T-helper 1 cell treated with Interleukin-12 subunit alpha and Interleukin-12 subunit beta and Interleukin-4 antibody, amounts not matched to agents 30 ng/mL and 1 ng/mL, for 36 hours (primary cell): ENCODE results near the gene TCTN1. TPM values are rescaled to one million over a fixed set of nuclear protein-coding genes. Genes with fewer than 3 reads are reported as not detected.
"Not testable (repeated sequence)": the region's sequence is repeated elsewhere in the genome, so short reads cannot be mapped to it uniquely, and the experiment has no call there.

ENCODE experiments used
- intact Hi-C: fragments of 100-400 bp; cut with micrococcal nuclease; formaldehyde crosslinking; loops from one replicate; pipeline ENCODE4 v1.15.1; 2024
- total RNA-seq: library from RNA; stranded (reverse); gene quantifications from 2 replicates; pipeline ENCODE4 v1.2.3, GENCODE V29; 2022

Gene TCTN1
- total RNA-seq, 1 donor from 2014 or later, result 4.2 TPM

GRCh38 chr12:110627500-110628195 lies 13.7 kb downstream of the TCTN1 start:
- intact Hi-C loops, result no loop called here

DNA sequence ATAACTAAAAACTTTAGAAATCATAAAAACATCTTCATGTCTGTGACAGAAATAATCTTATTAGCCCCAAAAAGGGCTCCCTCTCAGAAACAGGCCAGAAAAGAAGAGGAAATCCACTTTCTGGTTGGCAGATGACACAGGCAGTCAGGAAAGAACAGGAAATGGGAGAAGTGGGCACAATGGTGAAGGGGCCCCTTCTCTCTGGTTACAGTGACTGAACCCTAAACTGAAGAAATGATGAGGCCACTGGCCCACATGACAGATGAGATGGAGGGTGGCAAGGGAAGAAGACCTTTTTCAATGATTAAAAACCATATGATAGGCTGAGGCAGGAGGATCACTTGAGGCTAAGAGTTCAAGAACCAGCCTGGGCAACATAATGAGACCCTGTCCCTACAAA lies 21.1 kb downstream of the TCTN1 start:
- intact Hi-C loops, result no loop called here

DNA sequence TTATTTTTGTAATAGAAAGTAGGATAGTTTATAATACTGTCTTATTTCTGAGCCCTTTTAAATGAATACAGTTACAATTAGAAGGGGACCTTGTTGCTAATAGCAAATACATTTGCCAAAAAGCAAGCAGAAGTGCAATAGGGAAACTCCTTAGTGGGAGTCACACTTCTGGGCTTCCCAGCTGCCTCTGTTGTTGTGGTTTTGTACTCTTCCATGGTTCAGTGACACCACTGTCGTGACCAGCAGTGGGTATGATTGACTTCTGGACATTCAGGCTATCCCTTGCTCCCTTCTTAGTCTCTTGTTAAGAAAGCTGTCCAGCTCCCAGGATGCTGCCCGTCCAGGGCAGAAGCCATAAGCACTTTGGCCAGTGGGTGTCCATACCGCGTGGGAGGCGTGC lies 22.6 kb downstream of the TCTN1 start:
- intact Hi-C loops, result no loop called here

DNA sequence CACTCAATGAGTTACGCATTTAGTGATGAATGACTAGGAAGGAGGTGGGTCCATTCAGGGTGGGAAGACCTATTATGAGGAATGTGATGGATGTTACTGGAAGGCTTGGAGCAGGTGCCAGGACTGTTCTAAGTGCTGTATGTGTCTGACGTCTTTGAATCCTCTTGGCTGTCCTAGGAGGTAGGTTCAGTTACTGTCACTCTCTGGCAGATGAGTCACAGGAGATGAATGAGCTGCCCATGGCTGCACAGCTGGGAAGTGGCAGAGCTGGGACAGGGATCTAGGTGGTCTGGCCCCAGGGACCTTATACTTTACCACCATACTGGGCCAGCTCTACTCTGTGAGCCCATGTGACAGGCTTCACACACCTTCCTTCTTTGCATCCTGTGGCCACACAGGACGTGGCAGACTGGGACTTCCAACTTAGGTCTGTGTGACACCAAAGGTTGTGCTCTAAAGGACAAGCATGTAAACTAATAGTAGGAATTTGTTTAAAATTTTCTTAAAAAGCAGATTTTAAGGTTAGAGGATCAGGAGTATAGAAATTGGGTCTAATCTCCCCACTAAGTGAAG lies 24.0 kb downstream of the TCTN1 start:
- intact Hi-C loops, result no loop called here

DNA sequence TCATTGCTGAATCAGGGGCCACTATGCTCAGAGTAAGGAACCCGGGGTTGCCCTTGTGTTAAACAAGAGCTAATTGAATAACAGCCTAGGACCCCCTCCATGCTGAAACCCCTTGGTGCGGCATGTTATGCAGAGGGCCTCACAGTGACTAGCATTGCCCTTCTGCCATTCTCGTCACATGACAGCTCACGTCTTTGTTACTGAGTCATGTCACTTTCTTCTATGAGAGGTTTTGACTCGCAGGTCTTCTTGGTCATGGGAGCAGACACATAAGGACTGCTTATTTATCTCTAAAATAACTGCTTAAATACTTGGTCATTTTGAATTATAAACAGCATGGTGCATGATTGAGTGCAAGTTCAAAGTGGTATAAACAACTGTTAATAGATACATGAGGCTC lies 24.9 kb downstream of the TCTN1 start:
- intact Hi-C loops, result no loop called here

- intact Hi-C loops, result no loop called here
Measured at GRCh38 chr12:110639336-110640141, 25.6 kb downstream of the TCTN1 start.

- intact Hi-C loops, result no loop called here
Measured at GRCh38 chr12:110640275-110641025, 26.5 kb downstream of the TCTN1 start.

DNA sequence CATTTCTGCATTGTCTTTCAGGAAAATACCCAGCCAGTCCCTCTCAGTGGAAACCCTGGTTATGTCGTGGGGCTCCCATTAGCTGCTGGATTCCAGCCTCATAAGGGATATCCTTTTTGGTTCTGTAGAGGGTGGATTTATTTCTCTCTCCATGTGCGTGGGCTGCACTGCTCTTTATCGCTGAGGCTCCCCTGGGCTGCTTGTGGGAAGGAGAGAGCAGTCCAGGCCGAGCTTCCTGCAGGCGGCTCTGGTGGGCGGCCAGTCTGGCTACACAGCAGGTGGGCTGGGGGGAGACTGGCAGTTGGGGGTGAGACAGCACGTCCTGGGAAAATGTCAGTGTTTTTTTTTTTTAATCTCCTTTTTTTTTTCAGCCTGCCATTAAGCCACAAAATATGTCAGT lies 27.6 kb downstream of the TCTN1 start:
- intact Hi-C loops, result no loop called here

GRCh38 chr12:110647631-110648040 lies 33.7 kb downstream of the TCTN1 start:
- intact Hi-C loops, result no loop called here

- intact Hi-C loops, result no loop called here
Measured at GRCh38 chr12:110649341-110649847, 35.5 kb downstream of the TCTN1 start.

DNA sequence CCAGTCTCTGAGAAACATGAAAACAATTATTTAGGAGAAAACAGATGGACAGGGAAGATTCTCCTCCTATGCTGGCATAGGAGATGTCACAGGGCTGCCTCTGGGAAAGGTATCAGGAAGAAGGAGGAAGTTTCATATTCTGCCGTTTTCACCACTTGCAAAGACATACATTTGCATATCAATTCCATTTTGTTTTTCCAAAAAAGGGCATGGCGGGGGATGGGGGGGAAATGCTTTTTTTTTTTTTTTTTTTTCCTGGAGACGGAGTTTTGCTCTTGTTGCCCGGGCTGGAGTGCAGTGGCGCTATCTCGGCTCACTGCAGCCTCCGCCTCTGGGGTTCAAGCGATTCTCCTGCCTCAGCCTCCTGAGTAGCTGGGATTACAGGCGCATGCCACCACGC lies 40.3 kb downstream of the TCTN1 start:
- intact Hi-C loops, result not testable (repeated sequence)

DNA sequence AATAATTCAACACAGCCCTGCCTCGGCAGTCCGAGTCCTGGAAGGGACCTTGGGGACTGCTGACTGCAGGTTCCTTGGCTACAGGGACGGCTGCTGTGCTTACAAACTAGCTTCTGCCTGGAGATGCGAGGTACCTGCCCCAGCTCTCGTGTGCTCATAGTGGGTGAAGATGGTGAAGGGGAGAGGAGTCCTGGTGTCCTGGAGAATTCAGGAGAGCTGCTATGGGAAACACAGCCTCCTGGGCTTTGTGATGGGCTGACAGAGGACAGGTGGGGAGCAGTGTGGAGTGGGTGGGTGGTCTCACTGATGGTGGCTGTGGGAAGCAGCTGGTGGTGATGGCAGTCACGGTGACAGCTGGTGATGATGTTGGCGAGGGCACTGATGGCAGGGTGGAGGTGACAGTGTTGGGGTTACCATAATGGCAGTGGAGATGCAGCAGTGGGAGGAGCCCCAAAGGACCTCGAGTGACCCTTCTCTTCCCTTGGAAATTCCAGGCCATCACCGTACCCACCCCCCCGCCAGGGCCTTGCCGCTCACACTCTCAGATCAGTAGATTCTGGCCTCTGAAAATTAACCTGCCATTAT lies 42.2 kb downstream of the TCTN1 start:
- intact Hi-C loops, result no loop called here

- intact Hi-C loops, result no loop called here
Measured at GRCh38 chr12:110657747-110658146, 43.8 kb downstream of the TCTN1 start.

DNA sequence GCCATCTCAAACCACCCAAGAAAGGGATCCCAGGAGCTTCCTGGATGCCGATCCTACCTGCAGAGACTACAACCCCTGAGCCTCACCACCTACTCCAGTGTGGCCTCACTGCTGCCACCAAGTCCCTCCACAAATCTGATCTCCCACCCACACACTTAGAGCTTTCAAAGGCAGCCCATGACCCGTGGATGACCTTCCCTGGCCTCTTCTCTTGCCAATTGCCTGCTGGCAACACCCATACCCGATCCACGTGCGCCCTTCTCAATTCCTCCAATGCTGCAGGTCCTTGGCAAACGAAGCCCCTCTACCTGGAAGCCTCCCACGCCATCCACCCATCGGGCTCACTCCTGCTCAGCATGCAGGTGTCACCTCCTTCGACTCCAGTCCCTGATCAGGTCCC lies 44.3 kb downstream of the TCTN1 start:
- intact Hi-C loops, result no loop called here

DNA sequence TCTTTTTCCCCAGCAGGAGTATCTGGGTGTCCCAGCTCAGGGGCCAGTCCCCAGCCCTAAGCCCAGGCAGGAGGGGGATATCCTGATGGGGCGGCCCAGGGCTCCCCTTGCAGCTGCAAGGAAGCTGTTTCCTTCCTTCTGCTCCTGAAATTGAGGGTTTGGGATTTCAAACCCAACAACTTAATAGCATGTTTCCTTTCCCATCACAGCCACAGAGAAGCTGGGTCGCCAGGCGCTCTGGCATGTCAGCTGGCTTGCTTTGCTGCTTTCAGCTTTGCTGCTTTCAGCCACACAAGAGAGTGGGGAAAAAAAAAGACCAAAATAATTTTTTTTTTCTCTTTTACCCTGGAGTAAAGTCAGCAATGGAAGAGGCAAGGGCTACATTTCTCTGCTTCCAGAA lies 44.9 kb downstream of the TCTN1 start:
- intact Hi-C loops, result no loop called here

DNA sequence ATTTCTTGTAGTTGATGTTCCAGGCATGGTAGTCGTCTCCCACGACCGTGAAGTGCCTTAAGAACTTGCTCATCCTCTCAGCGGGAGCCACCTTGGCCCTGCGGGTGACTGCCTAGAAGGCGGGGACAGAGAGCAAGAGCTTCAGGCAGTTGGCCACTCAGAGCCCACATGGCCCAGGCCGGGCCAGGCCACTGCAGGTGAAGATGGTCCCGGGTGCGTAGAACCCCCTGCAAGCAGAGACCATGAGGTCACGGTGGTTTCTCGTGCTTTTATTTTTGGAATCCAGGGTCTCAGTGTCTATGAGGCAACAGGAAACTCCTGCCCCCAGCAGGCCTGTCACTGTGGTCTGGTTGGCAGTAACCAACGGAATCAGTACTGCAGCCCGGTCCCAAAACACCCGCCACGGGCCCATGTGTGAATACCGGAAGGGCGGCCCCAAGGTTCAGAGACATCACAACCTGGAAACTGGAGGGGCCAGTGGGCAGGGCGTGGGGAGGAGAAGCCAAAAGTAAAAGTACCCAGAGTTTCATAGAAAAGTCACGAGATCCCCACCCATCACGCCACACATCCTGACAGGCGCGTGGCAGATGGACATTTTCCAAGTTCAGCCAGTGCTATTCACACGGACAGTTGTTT lies 47.5 kb downstream of the TCTN1 start:
- intact Hi-C loops, result no loop called here

GRCh38 chr12:110666892-110667291 lies 53.0 kb downstream of the TCTN1 start:
- intact Hi-C loops, result no loop called here

- intact Hi-C loops, result no loop called here
Measured at GRCh38 chr12:110667671-110668070, 53.7 kb downstream of the TCTN1 start.

- intact Hi-C loops, result no loop called here
Measured at GRCh38 chr12:110668480-110669192, 54.7 kb downstream of the TCTN1 start.

DNA sequence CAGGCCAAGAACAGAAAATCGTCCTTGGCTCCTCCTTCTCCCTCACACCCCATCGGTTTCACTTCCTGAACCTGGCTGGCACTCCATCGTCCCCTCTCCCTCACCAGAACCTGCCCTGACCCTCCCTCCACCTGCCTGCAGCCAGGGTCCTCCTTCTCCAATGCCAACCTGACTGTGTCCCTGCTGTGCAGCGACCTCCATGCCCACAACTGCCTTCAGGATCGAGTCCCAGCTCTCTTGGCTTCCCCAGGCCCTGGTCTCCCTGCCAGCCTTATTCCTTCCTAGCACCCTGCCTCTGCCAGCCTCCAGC lies 55.2 kb downstream of the TCTN1 start:
- intact Hi-C loops, result no loop called here
